ENCODE results near the gene UVSSA. TPM values are rescaled to one million over a fixed set of nuclear protein-coding genes. Genes with fewer than 3 reads are reported as not detected.

The UVSSA gene
- total and polyA plus RNA-seq, 8 donors: 9.2 to 30.9 (median 14.5) TPM

GRCh38 chr4:1349359-1350168 is 2.6 kb downstream of the UVSSA start:
- Histone ChIP-seq H3K27me3 (no peaks in the 10 kb centered on the region), H3K9me3 (no peaks in the 10 kb centered on the region), H3K27ac (no peak overlapping the region), H3K4me1 (peaks cover 7 to 13% (median 8%) of the 10 kb centered on the region in 3 donors), H3K4me3 (no peak overlapping the region), H3K36me3 (no peaks in the 10 kb centered on the region)
- ATAC-seq: no peak
- WGBS, 2 donors: 88 to 94% methylated on average over 29 of the region's 29 CpGs
- intact Hi-C loops (cut with DNase I): loop anchor here in 2 of 3 donors (5.0 to 10.0 kb wide), 4 partner anchors 163 to 283 kb away; no protein-coding TSS in a partner anchor
- DNase-seq: peak in 2 of 6 donors; percentile 35 to 60
- TF ChIP-seq CTCF (IDR thresholded peaks at IDR 0.05): no peak
- FAIRE-seq: no peak

- no peak overlapping the region for H3K27ac ChIP-seq
Observed at GRCh38 chr4:1350169-1350520, 3.1 kb downstream of the UVSSA start.

GRCh38 chr4:1351854-1352566 is 5.0 kb downstream of the UVSSA start:
- WGBS, 2 donors: 30 to 34% methylated on average over 24 of the region's 24 CpGs
- ATAC-seq: peak; percentile 30 to 61 (median 56)

More at GRCh38 chr4:1350169-1350520, 3.1 kb downstream of the UVSSA start:
- TF ChIP-seq CTCF (IDR thresholded peaks at IDR 0.05): no peak
- peak in 1 of 6 donors; percentile 56 for DNase-seq
- peaks cover 7 to 13% (median 8%) of the 10 kb centered on the region in 3 donors for H3K4me1 ChIP-seq
- no peak for ATAC-seq
- peaks cover 0 to under 1% (median 0%) of the 10 kb centered on the region in 3 donors for H3K36me3 ChIP-seq
- no peaks in the 10 kb centered on the region for H3K9me3 ChIP-seq
- FAIRE-seq: no peak
- H3K4me3 ChIP-seq: no peak overlapping the region
- 85 to 92% methylated on average over 5 of the region's 5 CpGs for WGBS, 2 donors
- no peaks in the 10 kb centered on the region for H3K27me3 ChIP-seq
- intact Hi-C loops (cut with DNase I): loop anchor here in 2 of 3 donors (5.0 to 10.0 kb wide), 3 partner anchors 162 to 282 kb away; no protein-coding TSS in a partner anchor

GRCh38 chr4:1352567-1352900 is 5.5 kb downstream of the UVSSA start:
- WGBS, 2 donors: 84 to 91% methylated on average over 12 of the region's 12 CpGs
- H3K27me3 ChIP-seq: no peaks in the 10 kb centered on the region
- TF ChIP-seq CTCF (IDR thresholded peaks at IDR 0.05): no peak
- DNase-seq (no peak), FAIRE-seq (no peak), ATAC-seq (no peak)
- peaks cover 0 to 8% (median 0%) of the 10 kb centered on the region in 3 donors for H3K36me3 ChIP-seq
- no peaks in the 10 kb centered on the region for H3K9me3 ChIP-seq
- H3K4me3 ChIP-seq: no peak overlapping the region
- H3K27ac ChIP-seq: no peak overlapping the region
- H3K4me1 ChIP-seq: peaks cover 7 to 13% (median 8%) of the 10 kb centered on the region in 3 donors
- intact Hi-C loops (cut with DNase I): loop anchor here in 2 of 3 donors (5.0 to 10.0 kb wide), 3 partner anchors 160 to 280 kb away; no protein-coding TSS in a partner anchor

More at GRCh38 chr4:1351854-1352566, 5.0 kb downstream of the UVSSA start:
- peak; percentile 88 to 98 (median 96) for TF ChIP-seq CTCF (IDR thresholded peaks at IDR 0.05)
- Histone ChIP-seq H3K36me3 (peaks cover 0 to 8% (median 0%) of the 10 kb centered on the region in 3 donors), H3K27ac (no peak overlapping the region), H3K4me1 (peaks cover 7 to 13% (median 8%) of the 10 kb centered on the region in 3 donors), H3K27me3 (no peaks in the 10 kb centered on the region), H3K4me3 (no peak overlapping the region), H3K9me3 (no peaks in the 10 kb centered on the region)
- FAIRE-seq: no peak
- peak; percentile 75 to 99 (median 91) for DNase-seq
- intact Hi-C loops (cut with DNase I): loop anchor here in 2 of 3 donors (5.0 to 10.0 kb wide), 3 partner anchors 160 to 280 kb away; no protein-coding TSS in a partner anchor

All from pancreas (tissue), 10 donors.